Stimulated activated naive B cell treated with anti-CD40 and anti-IgM and Interleukin-4, amounts not matched to agents 10 μg/mL and 1 μg/mL and 100 μg/mL, for 72 hours (primary cell): ENCODE results near the gene PRDM8.
A peak's percentile ranks its signal among the peaks of the same experiment; 100 is the strongest.

ENCODE experiments used
- ATAC-seq, 2 donors: fragments of 150-1000 bp; cut with Tn5 transposase; replicated peaks; 2 replicates each; pipeline ENCODE4 v1.10.0; 2021; ENCODE audit warnings: moderate library complexity in 1 of 2
- DNase-seq: peaks from one replicate; pipeline ENCODE4 v3.0.0; 2021
- H3K27ac Mint-ChIP-seq: one replicate; pipeline ENCODE4 v1.8.0; 2022; ENCODE audit warnings: mild to moderate bottlenecking, mixed read lengths
- H3K27me3 Mint-ChIP-seq, 2 donors: one replicate each; pipeline ENCODE4 v1.8.0; 2022; ENCODE audit warnings: mixed read lengths in 2 of 2
- H3K36me3 Mint-ChIP-seq, 2 donors: one replicate each; pipeline ENCODE4 v1.8.0; 2022; ENCODE audit warnings: mixed read lengths in 2 of 2, mild to moderate bottlenecking in 1 of 2
- H3K4me1 Mint-ChIP-seq, 2 donors: one replicate each; pipeline ENCODE4 v1.8.0; 2022; ENCODE audit warnings: mixed read lengths in 2 of 2, mild to moderate bottlenecking in 1 of 2
- H3K4me3 Mint-ChIP-seq, 2 donors: one replicate each; pipeline ENCODE4 v1.8.0; 2022; ENCODE audit warnings: mild to moderate bottlenecking in 2 of 2, mixed read lengths in 2 of 2, moderate library complexity in 1 of 2
- H3K9me3 Mint-ChIP-seq, 2 donors: one replicate each; pipeline ENCODE4 v1.8.0; 2022; ENCODE audit warnings: mixed read lengths in 2 of 2, mild to moderate bottlenecking in 1 of 2

Gene PRDM8

GRCh38 chr4:80201252-80202151 lies 4.2 kb downstream of the PRDM8 start:
- peak; percentile 79 for DNase-seq
- ATAC-seq: peak; percentile 62 to 65
- H3K4me1 Mint-ChIP-seq: peaks cover 27 to 43% of the 10 kb centered on the region in 2 donors
- peaks cover 10% of the 10 kb centered on the region in 2 donors for H3K27me3 Mint-ChIP-seq
- H3K4me3 Mint-ChIP-seq: peak overlapping the region; percentile 86
- peaks cover 11 to 22% of the 10 kb centered on the region in 2 donors for H3K36me3 Mint-ChIP-seq
- peaks cover 0 to 2% of the 10 kb centered on the region in 2 donors for H3K9me3 Mint-ChIP-seq
- H3K27ac Mint-ChIP-seq: peak overlapping the region; percentile 93

GRCh38 chr4:80202190-80202711 lies 4.9 kb downstream of the PRDM8 start:
- Mint-ChIP-seq H3K4me3 (peak overlapping the region; percentile 86), H3K27me3 (peaks cover 10 to 14% of the 10 kb centered on the region in 2 donors), H3K36me3 (peaks cover 11 to 18% of the 10 kb centered on the region in 2 donors), H3K4me1 (peaks cover 22 to 37% of the 10 kb centered on the region in 2 donors), H3K9me3 (peaks cover 0 to 2% of the 10 kb centered on the region in 2 donors), H3K27ac (peak overlapping the region; percentile 93)
- peak; percentile 72 for DNase-seq
- peak; percentile 59 for ATAC-seq

GRCh38 chr4:80202741-80203553 lies 5.6 kb downstream of the PRDM8 start:
- Mint-ChIP-seq H3K4me3 (peak overlapping the region; percentile 91 to 94), H3K4me1 (peaks cover 20 to 37% of the 10 kb centered on the region in 2 donors), H3K27ac (peak overlapping the region; percentile 89), H3K9me3 (peaks cover 0 to 2% of the 10 kb centered on the region in 2 donors), H3K27me3 (peaks cover 11 to 20% of the 10 kb centered on the region in 2 donors), H3K36me3 (peaks cover 11 to 15% of the 10 kb centered on the region in 2 donors)
- DNase-seq (peak; percentile 63), ATAC-seq (peak; percentile 70)

GRCh38 chr4:80204433-80205011 lies 7.2 kb downstream of the PRDM8 start:
- ATAC-seq: no peak
- H3K27me3 Mint-ChIP-seq: peaks cover 11 to 22% of the 10 kb centered on the region in 2 donors
- H3K9me3 Mint-ChIP-seq: peaks cover 0 to 2% of the 10 kb centered on the region in 2 donors
- no peak overlapping the region for H3K27ac Mint-ChIP-seq
- peaks cover 17 to 32% of the 10 kb centered on the region in 2 donors for H3K4me1 Mint-ChIP-seq
- no peak for DNase-seq
- no peak overlapping the region for H3K4me3 Mint-ChIP-seq
- H3K36me3 Mint-ChIP-seq: peaks cover 6 to 11% of the 10 kb centered on the region in 2 donors

GRCh38 chr4:80206111-80206510 lies 8.8 kb downstream of the PRDM8 start:
- DNase-seq: no peak
- Mint-ChIP-seq H3K36me3 (peaks cover 4 to 10% of the 10 kb centered on the region in 2 donors), H3K27me3 (peaks cover 11 to 22% of the 10 kb centered on the region in 2 donors)

GRCh38 chr4:80206521-80207171 lies 9.3 kb downstream of the PRDM8 start:
- peaks cover 11 to 26% of the 10 kb centered on the region in 2 donors for H3K4me1 Mint-ChIP-seq
- no peak overlapping the region for H3K27ac Mint-ChIP-seq
- peaks cover 11 to 22% of the 10 kb centered on the region in 2 donors for H3K27me3 Mint-ChIP-seq
- DNase-seq (no peak), ATAC-seq (no peak)
- no peak overlapping the region for H3K4me3 Mint-ChIP-seq
- peaks cover 0 to 5% of the 10 kb centered on the region in 2 donors for H3K36me3 Mint-ChIP-seq
- H3K9me3 Mint-ChIP-seq: no peaks in the 10 kb centered on the region

More at GRCh38 chr4:80206111-80206510, 8.8 kb downstream of the PRDM8 start:
- no peak overlapping the region for H3K27ac Mint-ChIP-seq
- H3K4me3 Mint-ChIP-seq: no peak overlapping the region
- peaks cover 17 to 31% of the 10 kb centered on the region in 2 donors for H3K4me1 Mint-ChIP-seq
- H3K9me3 Mint-ChIP-seq: peaks cover 0 to 2% of the 10 kb centered on the region in 2 donors
- no peak for ATAC-seq

- ATAC-seq: no peak
- Mint-ChIP-seq H3K9me3 (no peaks in the 10 kb centered on the region), H3K27ac (no peak overlapping the region), H3K36me3 (peaks cover 0 to 2% of the 10 kb centered on the region in 2 donors), H3K4me1 (peaks cover 10 to 21% of the 10 kb centered on the region in 2 donors), H3K4me3 (no peak overlapping the region), H3K27me3 (peaks cover 11 to 22% of the 10 kb centered on the region in 2 donors)
- DNase-seq: no peak
Measured at GRCh38 chr4:80207172-80207583, 9.9 kb downstream of the PRDM8 start.

GRCh38 chr4:80207664-80208063 lies 10.4 kb downstream of the PRDM8 start:
- Mint-ChIP-seq H3K9me3 (no peaks in the 10 kb centered on the region), H3K4me1 (peaks cover 10 to 18% of the 10 kb centered on the region in 2 donors), H3K36me3 (peaks cover 0 to 2% of the 10 kb centered on the region in 2 donors), H3K4me3 (no peak overlapping the region), H3K27me3 (peaks cover 11 to 22% of the 10 kb centered on the region in 2 donors), H3K27ac (peak overlapping the region; percentile 0)
- ATAC-seq (no peak), DNase-seq (no peak)

GRCh38 chr4:80208610-80209339 lies 11.5 kb downstream of the PRDM8 start:
- Mint-ChIP-seq H3K36me3 (peaks cover 0 to 2% of the 10 kb centered on the region in 2 donors), H3K4me3 (no peak overlapping the region), H3K27me3 (peaks cover 16 to 22% of the 10 kb centered on the region in 2 donors), H3K4me1 (peaks cover 5 to 10% of the 10 kb centered on the region in 2 donors), H3K9me3 (no peaks in the 10 kb centered on the region), H3K27ac (no peak overlapping the region)
- no peak for ATAC-seq
- no peak for DNase-seq

GRCh38 chr4:80209340-80209701 lies 12.0 kb downstream of the PRDM8 start:
- Mint-ChIP-seq H3K9me3 (no peaks in the 10 kb centered on the region), H3K4me3 (no peak overlapping the region), H3K27me3 (peaks cover 16 to 22% of the 10 kb centered on the region in 2 donors), H3K27ac (no peak overlapping the region), H3K4me1 (peaks cover 5 to 10% of the 10 kb centered on the region in 2 donors), H3K36me3 (peaks cover 0 to 2% of the 10 kb centered on the region in 2 donors)
- no peak for ATAC-seq
- DNase-seq: no peak

GRCh38 chr4:80210549-80210948 lies 13.2 kb downstream of the PRDM8 start:
- peaks cover 5 to 10% of the 10 kb centered on the region in 2 donors for H3K4me1 Mint-ChIP-seq
- H3K9me3 Mint-ChIP-seq: no peaks in the 10 kb centered on the region
- DNase-seq (no peak), ATAC-seq (no peak)
- H3K36me3 Mint-ChIP-seq: peaks cover 0 to 2% of the 10 kb centered on the region in 2 donors
- H3K4me3 Mint-ChIP-seq: no peak overlapping the region
- peaks cover 16 to 22% of the 10 kb centered on the region in 2 donors for H3K27me3 Mint-ChIP-seq
- H3K27ac Mint-ChIP-seq: no peak overlapping the region

- Mint-ChIP-seq H3K36me3 (no peaks in the 10 kb centered on the region), H3K9me3 (no peaks in the 10 kb centered on the region), H3K4me1 (peaks cover 0 to under 1% of the 10 kb centered on the region in 2 donors), H3K4me3 (no peak overlapping the region), H3K27ac (no peak overlapping the region), H3K27me3 (peaks cover 4 to 7% of the 10 kb centered on the region in 2 donors)
- no peak for ATAC-seq
- DNase-seq: no peak
Measured at GRCh38 chr4:80213117-80213815, 16.0 kb downstream of the PRDM8 start.
